ENCODE data around the gene GNA14. TPM values are rescaled to one million over a fixed set of nuclear protein-coding genes. Genes with fewer than 3 reads are reported as not detected.
A peak's percentile ranks its signal among the peaks of the same experiment; 100 is the strongest.

The GNA14 gene
- total RNA-seq, 1 experiment from 2014 or later = 0.37 TPM

GRCh38 chr9:77600810-77601209, 47.3 kb downstream of the GNA14 start:
- Mint-ChIP-seq H3K27ac (peak overlapping the region; percentile 12 to 80 (median 42); a peak in 4 of 7 replicates), H3K27me3 (ENCODE audit: low read depth) (no peaks in the 10 kb centered on the region), H3K4me3 (no peak overlapping the region; a peak in 1 of 5 replicates), H3K4me1 (peaks cover 30 to 35% of the 10 kb centered on the region in 2 experiments), H3K36me3 (ENCODE audit: insufficient read depth in 1 of 3, low read depth in 3 of 3) (no peaks in the 10 kb centered on the region; a peak in 1 of 7 replicates), H3K9me3 (no peaks in the 10 kb centered on the region)
- H2BK12ac ChIP-seq (ENCODE audit: insufficient read length, low read depth, low read length) = no peak overlapping the region
- no peak overlapping the region for H3K4me2 ChIP-seq (ENCODE audit: insufficient read depth, insufficient read length, low read length)
- H3K14ac ChIP-seq (ENCODE audit: insufficient read depth, low read length) = no peak overlapping the region
- no peak for TF ChIP-seq CTCF (conservative IDR thresholded peaks at IDR 0.05)
- no CpG with 5 or more reads among the region's 18 CpGs for WGBS (ENCODE audit: extremely low coverage, insufficient read length, low lambda C conversion rate)
- no peaks in the 10 kb centered on the region for H4K20me1 ChIP-seq (ENCODE audit: control insufficient read depth, insufficient read depth, insufficient read length)
- H3K27ac ChIP-seq (ENCODE audit: insufficient read length, low read depth, low read length) = no peak overlapping the region
- H2BK120ac ChIP-seq (ENCODE audit: low read depth, low read length, poor library complexity, severe bottlenecking) = no peak overlapping the region
- H2BK15ac ChIP-seq (ENCODE audit: low read depth, low read length) = no peak overlapping the region
- H4K5ac ChIP-seq (ENCODE audit: insufficient read length, low read depth, low read length) = no peak overlapping the region
- H2BK5ac ChIP-seq (ENCODE audit: insufficient read length, low read length) = no peak overlapping the region
- no peak for DNase-seq
- H3K9me3 ChIP-seq (ENCODE audit: control insufficient read depth, low read depth, low read length) = no peaks in the 10 kb centered on the region
- H3K79me2 ChIP-seq (ENCODE audit: insufficient read depth, low read length) = peaks cover 1% of the 10 kb centered on the region
- H2BK20ac ChIP-seq (ENCODE audit: low read depth, low read length, poor library complexity, severe bottlenecking) = no peak overlapping the region
- no peaks in the 10 kb centered on the region for H3K23me2 ChIP-seq (ENCODE audit: insufficient read length, low read depth, low read length, poor library complexity, severe bottlenecking)
- H3K56ac ChIP-seq (ENCODE audit: insufficient read length, low read depth, low read length) = no peak overlapping the region
- H3K23ac ChIP-seq (ENCODE audit: insufficient read length, low read depth, low read length) = no peak overlapping the region
- no peak overlapping the region for H3T11ph ChIP-seq (ENCODE audit: low read length)
- no peak overlapping the region for H4K8ac ChIP-seq (replicated peaks; ENCODE audit: insufficient read length, low read depth, low read length)
- H3K79me1 ChIP-seq (ENCODE audit: insufficient read depth, low read depth, low read length, poor library complexity, severe bottlenecking) = no peaks in the 10 kb centered on the region
- H3K27me3 ChIP-seq (ENCODE audit: insufficient read depth, low read length) = no peaks in the 10 kb centered on the region
- no peak overlapping the region for H2AFZ ChIP-seq (ENCODE audit: low read length)
- no peak overlapping the region for H3K18ac ChIP-seq (ENCODE audit: insufficient read length, low read depth, low read length)
- H3K9ac ChIP-seq (ENCODE audit: extremely low read depth, insufficient read length, low read length) = no peak overlapping the region
- peaks cover 17% of the 10 kb centered on the region for H3K4me1 ChIP-seq (ENCODE audit: insufficient read depth, low read length)
- no peak overlapping the region for H4K91ac ChIP-seq (ENCODE audit: insufficient read length, low read depth, low read length)
- no peak overlapping the region for H2AK5ac ChIP-seq (ENCODE audit: insufficient read length, low read length)
- H3K4ac ChIP-seq (ENCODE audit: low read depth, low read length) = no peak overlapping the region
